ENCODE measurements around the gene ABCD4. TPM values are rescaled to one million over a fixed set of nuclear protein-coding genes. Genes with fewer than 3 reads are reported as not detected.

ABCD4 gene
- polyA plus RNA-seq, 1 donor, result 62.4 TPM

DNA sequence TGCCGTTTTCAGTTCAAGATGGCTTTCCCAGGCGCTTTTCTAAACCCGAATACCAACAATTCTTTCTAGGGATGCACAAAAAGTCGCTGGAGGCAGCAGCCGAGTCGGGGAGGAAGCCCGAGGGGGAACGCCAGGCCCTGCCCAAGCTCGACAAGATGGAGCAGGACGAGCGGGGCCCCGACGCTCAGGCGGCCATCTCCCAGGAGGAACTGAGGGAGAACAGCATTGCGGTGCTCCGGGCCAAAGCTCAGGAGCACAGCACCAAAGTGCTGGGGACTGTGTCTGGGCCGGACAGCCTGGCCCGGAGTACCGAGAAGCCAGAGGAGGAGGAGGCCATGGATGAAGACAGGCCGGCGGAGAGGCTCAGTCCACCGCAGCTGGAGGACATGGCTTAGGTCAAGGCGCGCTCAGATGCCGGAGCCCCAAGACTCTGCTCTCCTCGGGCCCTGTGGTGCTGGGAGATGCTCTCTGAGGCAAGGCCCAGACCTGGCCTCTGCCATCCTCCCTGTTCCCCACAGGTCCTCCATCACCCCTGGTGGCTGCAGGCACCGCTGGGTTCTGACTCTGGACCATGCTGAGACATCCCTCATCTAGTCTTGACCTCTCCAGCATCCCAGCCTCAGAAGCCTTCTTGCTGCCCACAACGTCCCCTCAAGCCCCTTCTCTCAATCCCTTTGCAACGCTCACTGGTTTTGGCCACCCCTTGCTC is 42.1 kb downstream of the ABCD4 start:
- no peak for DNase-seq (ENCODE audit: low read depth)

DNA sequence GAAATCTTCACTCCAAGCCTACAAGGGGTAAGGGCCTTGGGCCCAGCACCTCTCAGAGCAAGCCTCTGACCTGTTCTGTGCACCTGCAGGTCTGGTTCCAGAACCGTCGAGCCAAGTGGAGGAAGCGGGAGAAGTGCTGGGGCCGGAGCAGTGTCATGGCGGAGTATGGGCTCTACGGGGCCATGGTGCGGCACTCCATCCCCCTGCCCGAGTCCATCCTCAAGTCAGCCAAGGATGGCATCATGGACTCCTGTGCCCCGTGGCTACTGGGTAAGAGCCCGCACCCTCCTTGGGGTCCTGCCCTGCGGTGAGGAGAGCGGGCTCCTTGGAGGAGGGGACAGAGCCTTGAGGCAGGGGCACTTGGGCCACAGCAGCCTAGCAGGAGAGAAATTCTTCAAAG is 43.2 kb downstream of the ABCD4 start:
- DNase-seq (ENCODE audit: low read depth), result no peak

DNA sequence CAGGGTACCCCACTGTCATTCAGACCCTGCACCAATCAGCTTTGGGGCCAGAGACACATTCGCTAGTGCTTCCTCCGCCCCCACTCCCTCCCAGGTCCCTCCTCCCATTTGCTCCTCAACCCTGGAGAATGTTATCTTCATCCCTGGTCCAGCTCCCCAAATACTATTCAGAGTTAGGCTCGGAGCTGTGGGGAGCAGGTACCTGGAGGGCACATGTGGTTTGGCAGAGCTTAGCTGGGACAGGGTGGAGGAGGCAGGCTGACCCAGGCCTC is 44.0 kb downstream of the ABCD4 start:
- no peak for DNase-seq (ENCODE audit: low read depth)

DNA sequence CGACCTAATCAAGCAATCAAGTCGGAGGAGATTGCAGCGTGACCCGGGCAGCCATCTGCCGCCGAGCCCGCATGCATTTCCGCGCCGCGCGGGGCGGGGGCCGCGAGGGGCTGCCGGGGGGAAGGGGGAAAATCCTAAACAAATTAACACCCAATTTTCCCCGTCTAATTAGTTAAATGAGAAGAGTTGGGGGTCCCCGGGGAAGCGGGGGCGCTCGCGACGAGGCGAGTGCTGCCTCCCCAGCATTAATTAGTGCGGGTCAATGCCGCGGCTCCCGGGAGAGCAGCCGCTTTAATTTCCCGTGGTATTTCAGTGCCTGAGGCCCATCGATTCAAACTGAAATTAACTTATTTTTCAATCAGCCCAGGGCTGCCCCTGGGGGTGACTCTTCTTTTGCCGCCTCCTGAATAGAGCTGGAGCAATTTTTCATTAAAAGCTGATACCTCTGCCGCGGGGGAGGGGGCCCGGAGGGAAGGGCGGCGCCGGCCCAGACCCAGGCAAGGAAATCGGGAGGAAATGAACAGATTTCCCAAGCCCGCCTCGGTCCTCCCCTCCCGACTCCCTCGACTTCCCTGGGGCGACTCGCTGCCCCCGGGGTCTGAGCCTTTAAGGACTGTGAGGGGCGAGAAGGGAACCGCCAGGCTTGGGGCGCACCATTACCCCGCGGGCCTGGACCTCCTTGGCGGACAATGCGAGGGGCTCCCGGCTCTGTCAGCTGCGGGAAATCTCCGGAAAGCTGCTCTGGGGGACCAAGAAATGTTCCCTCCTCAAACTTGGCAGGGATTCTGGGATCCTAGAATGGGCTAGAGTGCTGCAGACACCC is 44.6 kb downstream of the ABCD4 start:
- DNase-seq (ENCODE audit: low read depth), result no peak

DNA sequence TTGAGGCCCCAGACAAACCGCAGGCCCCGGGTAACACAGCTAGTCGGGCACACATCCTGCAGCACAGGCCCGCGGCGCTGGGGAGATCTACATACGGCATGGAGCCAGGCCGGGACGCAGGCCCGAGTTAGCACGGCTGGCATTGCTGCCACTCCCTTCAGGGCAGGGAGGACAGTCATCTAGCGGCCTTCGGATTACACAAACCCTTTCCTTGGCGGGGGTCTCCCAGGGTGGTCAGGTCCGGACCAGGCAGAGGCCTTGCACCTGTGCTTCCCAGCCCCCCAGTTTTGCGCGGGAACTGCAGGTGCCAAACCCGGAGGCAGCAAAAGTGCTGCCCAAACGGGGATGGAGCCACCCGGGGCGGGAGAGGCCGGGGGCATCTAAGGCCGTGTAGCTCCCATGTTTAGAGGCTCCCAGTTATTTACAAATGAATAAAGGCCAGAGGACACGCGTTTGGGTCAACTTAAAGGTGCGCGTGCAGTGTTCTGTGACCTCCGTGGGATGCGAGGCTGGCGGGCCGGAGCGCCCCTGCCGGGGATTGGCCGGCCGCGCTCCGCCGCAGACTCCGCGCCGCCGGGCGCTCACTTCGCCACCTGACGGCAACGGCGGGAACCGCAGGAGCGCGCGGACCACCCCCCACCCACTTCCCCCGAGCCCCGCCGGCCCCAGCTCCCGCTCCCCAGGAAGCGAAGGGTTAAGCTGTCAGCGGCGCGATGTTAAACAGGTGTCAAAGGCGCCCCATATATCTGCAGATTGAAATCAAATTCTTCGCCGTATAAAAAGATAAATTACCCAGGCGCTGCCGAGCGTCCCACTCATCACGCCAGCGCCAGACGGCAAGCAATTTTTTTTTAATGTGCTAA is 45.4 kb downstream of the ABCD4 start:
- no peak for DNase-seq (ENCODE audit: low read depth)

DNA sequence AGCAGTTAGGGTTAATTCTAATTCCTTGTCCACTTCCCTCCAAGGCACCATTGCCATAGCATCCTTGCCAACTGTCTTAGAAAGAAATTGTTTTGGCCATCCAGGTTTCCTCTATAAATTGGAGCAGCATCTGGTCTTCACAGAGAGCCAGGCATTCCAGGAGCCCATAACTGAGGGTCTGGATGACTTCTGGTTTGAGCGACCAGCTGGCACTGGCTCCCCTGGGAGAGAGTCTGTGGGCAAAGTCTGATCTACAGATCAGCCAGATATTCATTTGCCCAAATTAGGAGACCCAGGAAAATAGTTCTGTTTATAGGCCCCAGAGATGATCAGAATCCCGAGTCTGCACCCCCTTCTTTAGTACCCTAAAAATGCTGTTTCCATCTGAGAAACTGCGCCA is 47.5 kb downstream of the ABCD4 start:
- DNase-seq (ENCODE audit: low read depth), result no peak

DNA sequence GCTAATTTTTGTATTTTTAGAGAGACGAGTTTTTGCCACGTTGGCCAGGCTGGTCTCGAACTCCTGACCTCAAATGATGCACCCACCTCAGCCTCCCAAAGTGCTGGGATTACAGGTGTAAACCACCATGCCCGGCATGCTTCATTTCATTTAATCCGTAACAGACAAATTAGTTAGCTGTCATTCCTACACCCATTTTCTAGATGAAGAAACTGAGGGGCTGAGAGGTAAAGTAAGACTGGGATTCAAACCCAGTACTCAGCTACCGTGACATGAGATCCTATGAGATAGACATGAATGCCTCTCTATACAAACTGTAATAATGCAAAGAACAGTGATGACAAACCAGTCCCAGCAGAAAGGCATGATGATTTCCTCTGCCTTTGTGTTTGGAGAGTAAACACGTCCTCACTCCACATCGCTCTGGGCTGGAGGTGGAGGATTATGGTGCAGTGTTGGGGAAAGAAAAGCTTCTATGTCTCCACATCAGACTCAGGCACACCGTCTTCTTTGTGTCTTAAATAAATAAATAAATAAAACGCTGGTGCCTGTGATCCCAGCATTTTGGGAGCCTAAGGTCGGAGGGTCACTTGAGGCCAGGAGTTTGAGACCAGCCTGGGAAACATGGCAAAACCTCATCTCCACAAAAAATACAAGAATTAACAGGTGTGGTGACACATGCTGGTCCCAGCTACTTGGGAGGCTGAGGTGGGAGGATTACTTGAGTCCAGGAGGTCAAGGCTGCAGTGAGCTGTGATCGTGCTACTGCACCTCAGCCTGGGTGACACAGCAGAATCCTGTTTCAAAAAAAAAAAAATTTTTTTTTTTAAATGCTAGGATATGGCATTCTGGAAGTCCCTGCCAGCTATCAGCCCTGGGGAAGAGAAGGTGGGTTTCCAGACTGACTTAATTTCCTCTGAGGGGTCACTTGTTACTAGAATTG is 53.0 kb downstream of the ABCD4 start:
- DNase-seq (ENCODE audit: low read depth), result no peak

DNA sequence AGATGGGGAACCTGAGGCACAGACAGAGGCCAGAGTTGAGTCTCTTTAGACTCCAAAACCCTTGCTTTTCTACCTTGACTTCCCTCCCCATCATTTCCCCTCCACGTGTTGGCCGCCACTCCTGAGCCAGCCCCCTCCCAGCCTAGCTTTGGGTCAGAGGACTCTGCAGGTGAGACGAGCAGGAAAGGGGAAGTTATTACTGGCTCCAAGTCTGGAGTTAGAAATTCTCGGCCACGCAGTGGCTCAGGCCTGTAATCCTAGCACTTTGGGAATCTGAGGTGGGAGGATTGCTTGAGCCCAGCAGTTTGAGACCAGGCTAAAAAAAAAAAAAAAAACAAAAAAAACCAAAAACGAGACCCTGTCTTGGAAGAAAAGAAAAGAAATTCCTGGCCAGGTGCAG is 54.7 kb downstream of the ABCD4 start:
- no peak for DNase-seq (ENCODE audit: low read depth)

DNA sequence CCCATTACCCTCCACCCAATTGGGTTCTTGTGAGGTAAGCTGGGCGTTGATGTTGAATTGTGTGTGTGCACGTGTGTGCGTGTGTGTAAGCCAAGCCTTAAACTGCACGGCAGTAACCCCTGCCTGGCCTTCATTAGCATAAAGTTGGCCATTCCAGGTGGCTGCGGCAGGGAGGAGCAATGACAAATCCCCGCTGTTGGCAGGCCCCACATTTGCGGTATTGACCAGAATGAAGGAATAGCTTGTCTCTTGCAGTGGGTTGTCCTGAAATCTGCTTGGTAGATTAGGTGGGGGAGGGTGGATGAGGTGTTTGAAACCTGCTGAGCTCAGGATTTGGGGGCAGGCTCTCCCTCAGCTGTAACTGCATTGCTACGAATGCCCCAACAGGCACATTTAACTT is 56.2 kb downstream of the ABCD4 start:
- DNase-seq (ENCODE audit: low read depth), result no peak

DNA sequence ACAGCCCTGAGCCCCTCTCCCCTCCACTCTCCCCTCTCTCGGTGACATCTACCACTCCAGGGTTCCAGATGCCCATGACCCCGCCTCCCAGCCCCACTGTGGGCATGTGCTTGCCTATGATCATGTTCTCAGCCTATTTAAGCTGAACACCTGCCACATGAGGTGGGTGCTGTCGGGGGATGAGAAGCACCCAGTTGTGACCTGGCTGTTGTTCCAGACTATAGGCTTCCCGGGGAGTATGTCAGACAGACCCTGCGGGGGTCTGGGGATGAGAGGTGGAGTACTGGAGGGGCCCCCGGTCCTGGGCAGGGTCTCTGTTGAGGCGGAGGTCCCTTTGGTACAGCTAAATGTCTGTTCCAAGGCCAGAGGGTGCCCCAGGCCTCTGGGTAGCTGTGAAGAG is 57.4 kb downstream of the ABCD4 start:
- no peak for DNase-seq (ENCODE audit: low read depth)

DNA sequence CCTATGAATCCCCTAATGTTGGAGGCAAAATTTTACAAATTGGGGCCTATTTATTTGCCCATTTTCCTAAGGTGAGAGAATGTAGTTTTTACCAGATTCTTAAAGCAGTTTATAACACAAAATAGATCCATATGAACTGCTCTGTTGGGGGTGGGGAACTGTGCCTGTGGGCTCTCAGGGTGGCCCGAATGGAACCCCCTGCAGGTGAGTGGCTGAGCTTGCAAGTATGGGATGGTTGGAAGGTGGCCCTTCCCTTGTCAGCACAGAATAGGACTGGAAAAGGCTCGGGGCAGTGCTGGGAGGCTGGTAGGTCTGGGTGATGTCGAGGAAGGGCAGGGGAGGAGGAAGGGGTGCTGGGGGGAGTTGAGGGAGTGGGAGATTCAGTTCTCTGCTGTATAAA is 58.6 kb downstream of the ABCD4 start:
- DNase-seq (ENCODE audit: low read depth), result no peak

DNA sequence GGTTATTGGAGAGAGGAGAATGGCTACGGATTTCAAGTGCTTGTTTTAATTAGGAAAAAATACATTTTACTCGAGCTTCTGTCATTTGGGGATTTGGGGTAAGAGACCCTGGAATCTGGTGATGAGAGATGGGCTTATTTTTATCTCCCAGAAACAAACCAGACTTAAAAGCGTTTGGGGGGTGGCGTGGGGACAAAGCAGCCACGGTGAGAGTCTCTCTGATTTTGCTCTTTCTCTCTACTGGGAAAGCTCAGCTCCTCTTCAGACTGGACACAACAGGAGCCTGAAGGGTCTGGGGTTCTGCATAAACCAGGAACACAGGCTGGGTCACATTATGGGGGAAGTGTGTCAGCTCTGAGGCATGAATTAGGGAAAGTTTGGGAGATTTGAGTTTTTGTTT is 59.7 kb downstream of the ABCD4 start:
- no peak for DNase-seq (ENCODE audit: low read depth)

DNA sequence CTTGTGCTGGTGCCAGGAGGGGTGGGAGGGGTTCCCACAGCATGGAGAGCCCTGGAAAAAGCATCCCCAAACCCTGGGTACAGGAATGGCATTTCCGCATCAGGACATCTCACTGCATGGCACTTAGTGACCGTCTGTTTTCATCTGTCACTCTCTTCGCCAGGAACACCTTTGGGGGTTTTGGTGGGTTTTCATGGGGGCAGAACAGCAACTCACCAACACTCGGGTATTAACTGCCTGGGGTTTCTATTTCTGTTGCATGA is 60.0 kb downstream of the ABCD4 start:
- DNase-seq (ENCODE audit: low read depth), result no peak

DNA sequence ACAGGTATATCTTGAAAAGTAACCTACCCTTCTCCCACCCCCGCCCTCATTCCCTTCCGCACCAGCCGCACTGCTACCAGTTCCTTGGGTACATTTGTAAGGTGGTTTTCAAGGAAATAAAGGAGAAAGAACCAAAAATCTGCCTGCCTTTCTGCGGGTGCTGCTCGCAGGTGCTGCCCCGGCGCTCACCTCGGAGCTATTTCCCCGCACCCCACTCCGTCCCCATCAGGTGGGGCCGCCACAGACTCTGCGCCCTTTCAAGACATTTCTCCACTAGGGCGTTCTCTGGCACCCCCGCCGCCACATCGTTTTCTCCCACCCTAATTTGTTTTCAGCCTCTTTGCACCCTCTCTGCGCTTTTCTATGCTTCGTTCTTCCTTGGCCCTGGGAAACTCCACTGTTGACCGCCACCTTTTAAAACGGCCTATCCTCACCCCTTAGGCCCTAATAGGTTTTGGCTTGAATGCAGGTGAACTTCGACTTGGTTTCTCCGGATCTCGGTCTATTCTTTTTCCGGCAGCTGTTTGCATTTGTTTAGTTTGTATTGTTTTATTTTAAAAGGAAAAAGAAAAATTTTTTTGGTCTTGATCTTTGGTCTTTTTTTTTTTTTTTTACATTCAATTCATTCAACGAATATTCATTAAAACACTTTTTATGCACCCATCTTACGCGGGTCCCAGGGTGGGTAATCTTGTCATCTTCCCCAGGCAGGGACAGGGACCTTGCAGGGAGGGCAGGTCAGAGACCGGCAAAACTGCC is 60.5 kb downstream of the ABCD4 start:
- no peak for DNase-seq (ENCODE audit: low read depth)

DNA sequence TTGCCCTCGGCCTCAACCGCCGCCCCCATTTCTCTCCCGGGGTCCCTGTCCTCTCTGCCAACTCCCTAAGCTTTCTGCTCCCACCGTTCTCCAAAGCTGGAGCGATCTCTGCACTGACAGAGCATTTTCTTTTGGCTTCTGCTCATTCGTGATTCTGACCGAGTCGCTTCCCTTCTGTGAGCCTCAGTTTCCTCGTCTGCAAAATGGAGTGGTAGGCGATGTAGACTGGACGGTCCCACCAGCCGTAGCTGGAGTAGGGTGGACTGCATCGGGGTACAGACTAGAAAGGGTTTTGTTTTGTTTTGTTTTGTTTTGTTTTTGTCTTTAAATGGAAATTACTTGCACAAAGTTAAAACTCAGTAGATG is 61.1 kb downstream of the ABCD4 start:
- DNase-seq (ENCODE audit: low read depth), result no peak

DNA sequence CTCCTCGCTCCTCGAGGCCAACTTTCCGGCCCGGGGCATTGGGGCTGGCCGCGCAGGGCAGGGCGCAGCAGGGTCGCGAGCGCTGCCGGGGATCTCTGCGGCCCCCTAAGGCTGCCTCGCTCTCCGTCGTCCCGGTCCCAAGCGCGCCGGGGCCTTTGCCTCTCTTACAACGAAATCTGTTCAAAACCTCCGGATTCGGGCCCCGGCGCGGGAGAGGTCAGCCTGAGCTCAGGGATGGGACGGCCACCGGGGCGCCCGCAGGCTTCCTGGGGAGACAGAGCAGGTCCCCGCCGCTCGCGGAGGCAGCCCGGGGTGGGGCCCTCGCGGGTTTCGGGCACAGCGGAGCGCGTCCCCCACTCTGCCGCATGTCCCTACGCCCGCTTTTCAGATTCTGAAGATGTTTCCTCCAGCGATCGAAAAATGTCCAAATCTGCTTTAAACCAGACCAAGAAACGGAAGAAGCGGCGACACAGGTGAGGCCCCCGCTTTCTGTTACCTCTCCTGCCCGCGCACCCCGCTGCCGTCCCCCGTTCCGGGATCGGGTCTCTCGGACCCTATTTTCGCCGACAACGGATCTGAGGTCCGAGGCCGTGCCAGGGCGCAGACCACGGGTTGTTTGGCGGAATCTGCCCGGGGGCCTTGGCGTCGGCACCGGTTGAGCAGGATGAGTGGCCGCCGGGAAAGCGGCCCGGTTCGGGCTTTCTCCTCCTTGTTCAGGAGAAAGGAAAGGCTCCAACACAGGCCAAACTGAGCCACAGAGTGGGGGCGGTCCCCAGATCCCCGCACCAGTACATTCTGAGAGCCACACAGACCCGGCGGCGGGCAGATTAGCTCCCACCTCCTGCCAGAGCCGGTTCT is 61.7 kb downstream of the ABCD4 start:
- DNase-seq (ENCODE audit: low read depth), result no peak

DNA sequence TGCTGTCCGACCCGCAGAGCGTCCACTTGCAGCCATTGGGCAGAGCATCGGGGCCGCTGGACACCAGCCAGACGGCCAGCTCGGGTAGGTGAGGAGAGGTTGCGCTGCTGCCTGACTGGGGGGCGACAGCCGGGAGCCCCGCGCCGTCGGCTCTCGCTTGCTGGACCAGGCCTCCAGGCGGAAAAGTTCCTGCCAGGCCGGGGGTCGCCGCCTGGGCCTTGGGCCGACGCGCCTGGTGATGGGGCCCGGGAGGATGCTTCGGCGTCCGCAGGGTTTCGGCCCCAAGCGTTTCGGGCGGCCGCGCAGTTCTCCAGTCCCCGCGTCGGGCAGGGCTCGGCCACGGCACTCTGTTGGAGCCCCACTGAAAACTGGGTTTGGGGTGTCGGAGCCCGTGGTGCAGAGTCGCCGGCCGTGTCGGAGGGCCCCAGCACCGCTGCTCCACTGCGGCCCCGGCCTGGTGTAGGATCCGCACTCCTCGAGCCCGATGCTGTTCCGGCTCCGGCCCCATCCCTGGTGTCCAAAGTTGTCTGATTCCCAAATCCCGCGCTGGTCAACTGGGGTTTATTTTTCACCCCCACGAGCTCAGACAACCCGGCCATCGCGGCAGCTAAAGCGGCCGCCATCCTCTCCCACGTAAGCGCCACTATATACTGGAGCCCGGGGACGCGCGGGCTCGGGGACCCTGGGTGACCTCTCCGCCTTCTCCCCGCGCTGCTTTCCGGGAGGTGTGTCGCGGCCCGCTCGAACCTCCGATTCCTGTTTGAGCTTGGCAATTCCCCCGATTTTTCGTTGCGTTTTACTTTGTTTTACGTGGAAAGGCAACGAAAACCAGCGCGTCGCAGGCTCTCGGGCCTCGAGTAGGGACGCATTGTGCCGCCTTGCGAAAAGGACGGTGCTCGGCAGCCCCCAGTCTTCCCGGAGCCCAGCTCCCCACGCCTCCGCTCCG is 62.6 kb downstream of the ABCD4 start:
- DNase-seq (ENCODE audit: low read depth), result no peak

DNA sequence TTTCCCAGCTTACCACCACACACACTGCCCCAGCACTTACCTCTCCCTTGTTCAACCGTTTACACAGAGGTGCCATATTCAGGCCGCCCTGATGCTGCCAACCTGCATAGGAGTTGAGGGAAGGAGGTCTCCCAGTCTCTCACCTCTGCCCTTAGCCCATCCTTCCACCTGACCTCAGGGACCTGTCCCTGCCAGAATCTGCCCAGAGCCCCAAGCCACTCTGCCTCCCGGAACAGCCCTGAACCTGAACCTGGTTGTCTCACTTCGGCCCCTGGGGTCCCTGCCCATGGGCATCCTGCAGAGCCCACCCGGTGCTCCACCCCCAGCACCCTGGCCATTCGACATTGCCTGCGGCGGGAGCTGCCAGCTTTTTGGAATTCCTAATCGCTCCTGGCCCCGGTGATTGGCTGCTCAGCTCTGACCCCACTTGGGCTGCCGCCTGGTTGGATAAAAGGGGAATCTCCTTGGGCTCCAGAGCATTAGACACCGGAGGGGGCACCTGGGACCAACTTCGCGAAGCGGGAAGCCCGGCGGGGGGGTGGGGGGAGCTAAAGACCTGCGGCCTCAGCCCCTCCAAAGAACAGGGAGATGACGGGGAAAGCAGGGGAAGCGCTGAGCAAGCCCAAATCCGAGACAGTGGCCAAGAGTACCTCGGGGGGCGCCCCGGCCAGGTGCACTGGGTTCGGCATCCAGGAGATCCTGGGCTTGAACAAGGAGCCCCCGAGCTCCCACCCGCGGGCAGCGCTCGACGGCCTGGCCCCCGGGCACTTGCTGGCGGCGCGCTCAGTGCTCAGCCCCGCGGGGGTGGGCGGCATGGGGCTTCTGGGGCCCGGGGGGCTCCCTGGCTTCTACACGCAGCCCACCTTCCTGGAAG is 63.5 kb downstream of the ABCD4 start, which contains the start of gene VSX2:
Gene VSX2 (plus strand): TSS at position 476 of the 874 bp plus-strand sequence. CDS start 113 bp downstream, at position 589.
- DNase-seq (ENCODE audit: low read depth), result no peak
